H9 (cell line): ENCODE data around the gene FOXC2. TPM values are rescaled to one million over a fixed set of nuclear protein-coding genes. Genes with fewer than 3 reads are reported as not detected.

ENCODE experiments used
- DNase-seq: peaks from one replicate; pipeline ENCODE4 v3.0.0-alpha.2; 2017
- H2AFZ ChIP-seq: one replicate; pipeline ENCODE4 v1.6.1; 2013; ENCODE audit warnings: mild to moderate bottlenecking, low read length, control low read depth, moderate library complexity
- H2AK5ac ChIP-seq: 2 replicates; pipeline ENCODE4 v1.6.1; 2013; ENCODE audit warnings: low read length, control low read depth, mixed read lengths; ENCODE audit not compliant: insufficient read length
- H2BK120ac ChIP-seq: one replicate; pipeline ENCODE4 v1.6.1; 2013; ENCODE audit warnings: low read depth, mild to moderate bottlenecking, low read length, control low read depth, inconsistent platforms; ENCODE audit not compliant: poor library complexity, severe bottlenecking
- H2BK12ac ChIP-seq: 2 replicates; pipeline ENCODE4 v1.6.1; 2013; ENCODE audit warnings: low read length, control low read depth, mixed read lengths, low read depth; ENCODE audit not compliant: insufficient read length
- H2BK15ac ChIP-seq: 2 replicates; pipeline ENCODE4 v1.6.1; 2013; ENCODE audit warnings: low read depth, low read length, control low read depth
- H2BK20ac ChIP-seq: one replicate; pipeline ENCODE4 v1.6.1; 2013; ENCODE audit warnings: low read depth, mild to moderate bottlenecking, low read length, control low read depth, inconsistent platforms; ENCODE audit not compliant: poor library complexity, severe bottlenecking
- H2BK5ac ChIP-seq: 2 replicates; pipeline ENCODE4 v1.6.1; 2013; ENCODE audit warnings: low read length, control low read depth, mixed read lengths; ENCODE audit not compliant: insufficient read length
- H3K14ac ChIP-seq: 2 replicates; pipeline ENCODE4 v1.6.1; 2013; ENCODE audit warnings: low read length, control low read depth; ENCODE audit not compliant: insufficient read depth
- H3K18ac ChIP-seq: 2 replicates; pipeline ENCODE4 v1.6.1; 2013; ENCODE audit warnings: low read depth, mild to moderate bottlenecking, mixed read lengths, low read length, control low read depth; ENCODE audit not compliant: insufficient read length
- H3K23ac ChIP-seq: 2 replicates; pipeline ENCODE4 v1.6.1; 2013; ENCODE audit warnings: low read length, control low read depth, mixed read lengths, low read depth; ENCODE audit not compliant: insufficient read length
- H3K23me2 ChIP-seq: 2 replicates; pipeline ENCODE4 v1.6.1; 2013; ENCODE audit warnings: low read depth, mild to moderate bottlenecking, mixed read lengths, low read length, control low read depth; ENCODE audit not compliant: insufficient read length, poor library complexity, severe bottlenecking
- H3K27ac ChIP-seq: 2 replicates; pipeline ENCODE4 v1.5.1; 2013; ENCODE audit warnings: low read length, control low read depth, mixed read lengths, low read depth; ENCODE audit not compliant: insufficient read length
- H3K27me3 ChIP-seq: 2 replicates; pipeline ENCODE4 v1.6.1; 2013; ENCODE audit warnings: low read length, control low read depth, inconsistent platforms; ENCODE audit not compliant: insufficient read depth
- H3K4ac ChIP-seq: 2 replicates; pipeline ENCODE4 v1.6.1; 2013; ENCODE audit warnings: low read depth, mild to moderate bottlenecking, control low read depth, inconsistent platforms, low read length, moderate library complexity
- H3K4me1 ChIP-seq: 2 replicates; pipeline ENCODE4 v1.6.1; 2013; ENCODE audit warnings: low read length, control low read depth, inconsistent platforms; ENCODE audit not compliant: insufficient read depth
- H3K4me2 ChIP-seq: 2 replicates; pipeline ENCODE4 v1.6.1; 2013; ENCODE audit warnings: low read length, control low read depth, mixed read lengths; ENCODE audit not compliant: insufficient read length, insufficient read depth
- H3K56ac ChIP-seq: 2 replicates; pipeline ENCODE4 v1.6.1; 2013; ENCODE audit warnings: low read depth, mild to moderate bottlenecking, mixed read lengths, low read length, control low read depth; ENCODE audit not compliant: insufficient read length
- H3K79me1 ChIP-seq: 2 replicates; pipeline ENCODE4 v1.6.1; 2013; ENCODE audit warnings: low read depth, mild to moderate bottlenecking, moderate library complexity, low read length, control low read depth, inconsistent platforms; ENCODE audit not compliant: insufficient read depth, poor library complexity, severe bottlenecking
- H3K79me2 ChIP-seq: 2 replicates; pipeline ENCODE4 v1.6.1; 2013; ENCODE audit warnings: low read length, control low read depth, inconsistent platforms; ENCODE audit not compliant: insufficient read depth
- H3K9ac ChIP-seq: 2 replicates; pipeline ENCODE4 v1.6.1; 2013; ENCODE audit warnings: low read length, control low read depth, mixed read lengths; ENCODE audit not compliant: insufficient read length; ENCODE audit errors: extremely low read depth
- H3K9me3 ChIP-seq: one replicate; pipeline ENCODE4 v1.6.1; 2013; ENCODE audit warnings: low read depth, low read length, inconsistent platforms; ENCODE audit not compliant: control insufficient read depth
- H3T11ph ChIP-seq: one replicate; pipeline ENCODE4 v1.6.1; 2013; ENCODE audit warnings: mild to moderate bottlenecking, low read length, control low read depth, inconsistent platforms
- H4K20me1 ChIP-seq: one replicate; pipeline ENCODE4 v1.6.1; 2013; ENCODE audit not compliant: control insufficient read depth, insufficient read length, insufficient read depth
- H4K5ac ChIP-seq: 2 replicates; pipeline ENCODE4 v1.6.1; 2013; ENCODE audit warnings: low read depth, mild to moderate bottlenecking, mixed read lengths, low read length, control low read depth; ENCODE audit not compliant: insufficient read length
- H4K8ac ChIP-seq: replicated peaks from 2 replicates; pipeline ENCODE4 v1.6.1; 2013; ENCODE audit warnings: low read length, control low read depth, mixed read lengths, low read depth; ENCODE audit not compliant: insufficient read length
- H4K91ac ChIP-seq: 2 replicates; pipeline ENCODE4 v1.6.1; 2013; ENCODE audit warnings: low read depth, mild to moderate bottlenecking, moderate library complexity, mixed read lengths, low read length, control low read depth; ENCODE audit not compliant: insufficient read length
- H3K27ac Mint-ChIP-seq, 3 experiments: 2 replicates in 2 of 3; 3 replicates in 1 of 3; pipeline ENCODE4 v1.8.0; 2020 to 2021; ENCODE audit warnings: mixed read lengths in 3 of 3, mild to moderate bottlenecking in 1 of 3, moderate library complexity in 1 of 3
- H3K27me3 Mint-ChIP-seq: 2 replicates; pipeline ENCODE4 v1.8.0; 2021; ENCODE audit warnings: low read depth, mild to moderate bottlenecking, moderate library complexity, mixed read lengths
- H3K36me3 Mint-ChIP-seq, 3 experiments: 2 replicates in 2 of 3; 3 replicates in 1 of 3; pipeline ENCODE4 v1.8.0; 2020 to 2021; ENCODE audit warnings: low read depth in 3 of 3, mixed read lengths in 3 of 3; ENCODE audit not compliant: insufficient read depth in 1 of 3
- H3K4me1 Mint-ChIP-seq, 2 experiments: 2 replicates each; pipeline ENCODE4 v1.8.0; 2020; ENCODE audit warnings: mixed read lengths in 2 of 2
- H3K4me3 Mint-ChIP-seq, 2 experiments: 2 replicates in 1 of 2; 3 replicates in 1 of 2; pipeline ENCODE4 v1.8.0; 2020 to 2021; ENCODE audit warnings: mild to moderate bottlenecking in 2 of 2, mixed read lengths in 2 of 2, moderate library complexity in 1 of 2
- H3K9me3 Mint-ChIP-seq, 2 experiments: 2 replicates in 1 of 2; 3 replicates in 1 of 2; pipeline ENCODE4 v1.8.0; 2020; ENCODE audit warnings: mild to moderate bottlenecking in 2 of 2, mixed read lengths in 2 of 2, moderate library complexity in 1 of 2
- CTCF ChIP-seq: fragments of 200-600 bp; sonication (generic); conservative IDR thresholded peaks from 3 replicates; pipeline ENCODE4 v1.8.0; 2021; ENCODE audit warnings: antibody characterized with exemption, mild to moderate bottlenecking
- WGBS: extraction: QIAGEN DNeasy Blood & Tissue Kit; methylation state at CpG from one replicate; pipeline ENCODE4 v1.1.7; 2013; ENCODE audit warnings: missing lambda C conversion rate, low lambda C conversion rate, mixed read lengths; ENCODE audit not compliant: insufficient read length; ENCODE audit errors: extremely low coverage; 5-methylcytosine and 5-hydroxymethylcytosine counted together
- total RNA-seq: library from RNA; stranded (reverse); gene quantifications from 2 replicates; pipeline ENCODE4 v1.2.1, GENCODE V29; 2021

The FOXC2 gene
- total RNA-seq, 1 experiment from 2014 or later, result not detected

- Mint-ChIP-seq H3K4me1 (peaks cover 28 to 38% of the 10 kb centered on the region in 2 experiments), H3K4me3 (peak overlapping the region in 1 of 2 experiments; percentile 19; a peak in 3 of 5 replicates), H3K36me3 (no peaks in the 10 kb centered on the region; a peak in 2 of 7 replicates), H3K27ac (no peak overlapping the region; a peak in 1 of 7 replicates), H3K27me3 (peaks cover 93% of the 10 kb centered on the region), H3K9me3 (peaks cover 2 to 3% of the 10 kb centered on the region in 2 experiments; a peak in 3 of 5 replicates)
- no peak overlapping the region for H2BK15ac ChIP-seq
- no peak overlapping the region for H3K56ac ChIP-seq
- no peaks in the 10 kb centered on the region for H3K9me3 ChIP-seq
- TF ChIP-seq CTCF, result no peak
- no peak overlapping the region for H3K27ac ChIP-seq
- H3K4me2 ChIP-seq, result peak overlapping the region; percentile 8
- no peak overlapping the region for H4K5ac ChIP-seq
- DNase-seq, result peak; percentile 32
- no peak overlapping the region for H3K18ac ChIP-seq
- H3K23me2 ChIP-seq, result peaks cover 7% of the 10 kb centered on the region
- H3K4ac ChIP-seq, result no peak overlapping the region
- peaks cover 87% of the 10 kb centered on the region for H3K27me3 ChIP-seq
- no peaks in the 10 kb centered on the region for H4K20me1 ChIP-seq
- H3T11ph ChIP-seq, result no peak overlapping the region
- no peak overlapping the region for H2BK5ac ChIP-seq
- H2AFZ ChIP-seq, result no peak overlapping the region
- H2BK120ac ChIP-seq, result no peak overlapping the region
- H4K91ac ChIP-seq, result no peak overlapping the region
- peaks cover 8% of the 10 kb centered on the region; the same call in 1 of the 2 replicates for H3K4me1 ChIP-seq
- no peak overlapping the region for H4K8ac ChIP-seq
- no peaks in the 10 kb centered on the region for H3K79me1 ChIP-seq
- H3K23ac ChIP-seq, result no peak overlapping the region
- no peak overlapping the region for H3K9ac ChIP-seq
- no peak overlapping the region for H3K14ac ChIP-seq
- no peak overlapping the region for H2BK20ac ChIP-seq
- WGBS, result no CpG with 5 or more reads among the region's 28 CpGs
- H2BK12ac ChIP-seq, result no peak overlapping the region
- H3K79me2 ChIP-seq, result no peaks in the 10 kb centered on the region
- no peak overlapping the region for H2AK5ac ChIP-seq
Observed at GRCh38 chr16:86570558-86571529, 4.2 kb downstream of the FOXC2 start.
